ENCODE data around the gene AFF2.

The AFF2 gene

GRCh38 chrX:148872161-148872535, 371.7 kb downstream of the AFF2 start:
- no peak overlapping the region for H3K4me3 ChIP-seq (ENCODE audit: low read depth, low read length)
- H3K36me3 ChIP-seq (replicated peaks): no peaks in the 10 kb centered on the region
- H3K27ac ChIP-seq: no peak overlapping the region
- no peak for DNase-seq
- TF ChIP-seq, protein P1, sequence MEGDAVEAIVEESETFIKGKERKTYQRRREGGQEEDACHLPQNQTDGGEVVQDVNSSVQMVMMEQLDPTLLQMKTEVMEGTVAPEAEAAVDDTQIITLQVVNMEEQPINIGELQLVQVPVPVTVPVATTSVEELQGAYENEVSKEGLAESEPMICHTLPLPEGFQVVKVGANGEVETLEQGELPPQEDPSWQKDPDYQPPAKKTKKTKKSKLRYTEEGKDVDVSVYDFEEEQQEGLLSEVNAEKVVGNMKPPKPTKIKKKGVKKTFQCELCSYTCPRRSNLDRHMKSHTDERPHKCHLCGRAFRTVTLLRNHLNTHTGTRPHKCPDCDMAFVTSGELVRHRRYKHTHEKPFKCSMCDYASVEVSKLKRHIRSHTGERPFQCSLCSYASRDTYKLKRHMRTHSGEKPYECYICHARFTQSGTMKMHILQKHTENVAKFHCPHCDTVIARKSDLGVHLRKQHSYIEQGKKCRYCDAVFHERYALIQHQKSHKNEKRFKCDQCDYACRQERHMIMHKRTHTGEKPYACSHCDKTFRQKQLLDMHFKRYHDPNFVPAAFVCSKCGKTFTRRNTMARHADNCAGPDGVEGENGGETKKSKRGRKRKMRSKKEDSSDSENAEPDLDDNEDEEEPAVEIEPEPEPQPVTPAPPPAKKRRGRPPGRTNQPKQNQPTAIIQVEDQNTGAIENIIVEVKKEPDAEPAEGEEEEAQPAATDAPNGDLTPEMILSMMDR (IDR thresholded peaks at IDR 0.05; ENCODE audit: low read depth, low read length, missing control alignments): no peak
- H3K27me3 ChIP-seq (replicated peaks): no peaks in the 10 kb centered on the region
- in situ Hi-C loops (cut with HindIII; ENCODE audit: low pct_ligation_motif_present, low sequenced_read_pairs): no loop called here

GRCh38 chrX:148872881-148873280, 372.5 kb downstream of the AFF2 start:
- H3K27ac ChIP-seq: no peak overlapping the region
- no peak overlapping the region for H3K4me3 ChIP-seq (ENCODE audit: low read depth, low read length)
- TF ChIP-seq, protein P1 (IDR thresholded peaks at IDR 0.05; ENCODE audit: low read depth, low read length, missing control alignments): no peak
- DNase-seq: no peak
- no peaks in the 10 kb centered on the region for H3K36me3 ChIP-seq (replicated peaks)
- no peaks in the 10 kb centered on the region for H3K27me3 ChIP-seq (replicated peaks)
- in situ Hi-C loops (cut with HindIII; ENCODE audit: low pct_ligation_motif_present, low sequenced_read_pairs): no loop called here

GRCh38 chrX:148874636-148875246, 374.3 kb downstream of the AFF2 start:
- no peaks in the 10 kb centered on the region for H3K27me3 ChIP-seq (replicated peaks)
- H3K36me3 ChIP-seq (replicated peaks): no peaks in the 10 kb centered on the region
- in situ Hi-C loops (cut with HindIII; ENCODE audit: low pct_ligation_motif_present, low sequenced_read_pairs): no loop called here
- no peak overlapping the region for H3K4me3 ChIP-seq (ENCODE audit: low read depth, low read length)
- no peak overlapping the region for H3K27ac ChIP-seq
- TF ChIP-seq, protein P1 (IDR thresholded peaks at IDR 0.05; ENCODE audit: low read depth, low read length, missing control alignments): no peak
- peak; percentile 35 for DNase-seq

- in situ Hi-C loops (cut with HindIII; ENCODE audit: low pct_ligation_motif_present, low sequenced_read_pairs): no loop called here
- Histone ChIP-seq H3K36me3 (replicated peaks) (no peaks in the 10 kb centered on the region), H3K27me3 (replicated peaks) (no peaks in the 10 kb centered on the region), H3K4me3 (ENCODE audit: low read depth, low read length) (no peak overlapping the region), H3K27ac (peak overlapping the region; percentile 26)
- TF ChIP-seq, protein P1 (IDR thresholded peaks at IDR 0.05; ENCODE audit: low read depth, low read length, missing control alignments): no peak
- DNase-seq: peak; percentile 57
These were observed 378.0 kb downstream of the AFF2 start for GRCh38 chrX:148878371-148878770.

DNA sequence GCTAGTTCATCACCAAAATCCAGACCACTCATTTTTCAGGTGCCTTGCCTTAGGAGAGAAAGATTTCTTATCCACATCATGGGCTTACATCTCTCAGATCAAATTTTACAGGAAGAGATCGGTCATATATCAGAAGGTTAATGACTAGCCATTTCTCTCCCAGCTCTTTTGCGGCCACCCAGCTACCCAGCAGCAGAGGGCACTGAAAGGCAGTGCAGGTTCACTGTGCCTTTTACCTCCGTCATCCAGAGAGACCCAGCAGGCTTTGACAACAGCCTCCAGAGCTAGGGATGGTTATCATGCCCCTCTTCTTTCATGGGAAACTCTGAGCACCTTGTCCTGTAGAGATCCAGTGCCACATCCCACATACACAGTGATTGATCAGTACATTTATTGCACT, 384.8 kb downstream of the AFF2 start:
- TF ChIP-seq, protein P1 (IDR thresholded peaks at IDR 0.05; ENCODE audit: low read depth, low read length, missing control alignments): peak; percentile 11
- Histone ChIP-seq H3K27ac (no peak overlapping the region), H3K4me3 (ENCODE audit: low read depth, low read length) (no peak overlapping the region), H3K36me3 (replicated peaks) (no peaks in the 10 kb centered on the region), H3K27me3 (replicated peaks) (no peaks in the 10 kb centered on the region)
- DNase-seq: no peak
- in situ Hi-C loops (cut with HindIII; ENCODE audit: low pct_ligation_motif_present, low sequenced_read_pairs): no loop called here

DNA sequence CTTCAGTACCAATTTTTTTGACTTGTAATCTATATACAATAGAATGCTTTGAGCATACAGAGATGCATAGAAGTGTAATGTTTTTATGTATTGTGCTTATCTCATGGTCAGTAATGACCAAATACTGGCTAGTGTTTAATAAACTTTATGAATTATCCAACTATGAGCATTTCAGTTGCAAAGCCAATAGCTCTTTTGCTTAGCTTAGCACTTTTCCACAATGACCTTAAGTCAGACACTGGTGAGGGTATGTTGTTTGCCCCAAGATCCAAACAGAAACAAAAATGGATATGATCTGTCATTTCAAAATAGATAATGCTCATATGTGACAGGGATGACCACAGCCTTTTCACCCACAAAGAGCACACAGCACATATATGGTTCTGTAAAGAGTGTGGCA, 393.0 kb downstream of the AFF2 start:
- in situ Hi-C loops (cut with HindIII; ENCODE audit: low pct_ligation_motif_present, low sequenced_read_pairs): no loop called here
- H3K36me3 ChIP-seq (replicated peaks): no peaks in the 10 kb centered on the region

More for the DNA sequence above, 393.0 kb downstream of the AFF2 start:
- Histone ChIP-seq H3K27me3 (replicated peaks) (no peaks in the 10 kb centered on the region), H3K27ac (no peak overlapping the region), H3K4me3 (ENCODE audit: low read depth, low read length) (no peak overlapping the region)
- TF ChIP-seq, protein P1 (IDR thresholded peaks at IDR 0.05; ENCODE audit: low read depth, low read length, missing control alignments): no peak
- no peak for DNase-seq
